H1 (cell line): ENCODE data around the gene NUDCD2.

Source experiments
- ATF3 ChIP-seq: IDR thresholded peaks from 2 replicates; pipeline ENCODE4 v1.6.1; 2011; ENCODE audit warnings: low read depth, mild to moderate bottlenecking, low read length; ENCODE audit not compliant: insufficient read depth
- CTCF ChIP-seq, 3 experiments: IDR thresholded peaks; 1 replicate in 2 of 3; 2 replicates in 1 of 3; pipeline versions ENCODE4 v1.5.1 to v1.6.1; 2011; ENCODE audit warnings: low read length in 3 of 3, mild to moderate bottlenecking in 3 of 3, inconsistent platforms in 2 of 3, low read depth in 1 of 3, moderate library complexity in 1 of 3; ENCODE audit not compliant: insufficient read depth in 1 of 3; ENCODE audit errors: control extremely low read depth in 1 of 3
- EGR1 ChIP-seq: IDR thresholded peaks from 2 replicates; pipeline ENCODE4 v1.6.1; 2011; ENCODE audit warnings: low read depth, low read length, borderline replicate concordance
- SIRT6 ChIP-seq: IDR thresholded peaks from one replicate; pipeline ENCODE4 v1.7.1; 2012; ENCODE audit warnings: low read length, inconsistent platforms

- TF ChIP-seq EGR1 (no peak), CTCF (IDR thresholded peaks at IDR 0.05; ENCODE audit: control extremely low read depth in 1 of 3, insufficient read depth in 1 of 3, low read depth in 1 of 3, low read length in 3 of 3) (no peak), ATF3 (no peak), SIRT6 (no peak)
Measured at GRCh38 chr5:163433271-163433670, 26.6 kb downstream of the NUDCD2 start.
